GM21717 (cell line): Measurements from ENCODE around the gene MRI1.
A peak's percentile ranks its signal among the peaks of the same experiment; 100 is the strongest.
"Not testable (repeated sequence)": the region's sequence is repeated elsewhere in the genome, so short reads cannot be mapped to it uniquely, and the experiment has no call there.

ENCODE experiments used
- ATAC-seq: cut with Tn5 transposase; IDR thresholded peaks from one replicate; pipeline ENCODE4 v1.9.1; 2021; ENCODE audit warnings: mild to moderate bottlenecking, moderate library complexity; ENCODE audit not compliant: unreplicated experiment

Gene MRI1

DNA sequence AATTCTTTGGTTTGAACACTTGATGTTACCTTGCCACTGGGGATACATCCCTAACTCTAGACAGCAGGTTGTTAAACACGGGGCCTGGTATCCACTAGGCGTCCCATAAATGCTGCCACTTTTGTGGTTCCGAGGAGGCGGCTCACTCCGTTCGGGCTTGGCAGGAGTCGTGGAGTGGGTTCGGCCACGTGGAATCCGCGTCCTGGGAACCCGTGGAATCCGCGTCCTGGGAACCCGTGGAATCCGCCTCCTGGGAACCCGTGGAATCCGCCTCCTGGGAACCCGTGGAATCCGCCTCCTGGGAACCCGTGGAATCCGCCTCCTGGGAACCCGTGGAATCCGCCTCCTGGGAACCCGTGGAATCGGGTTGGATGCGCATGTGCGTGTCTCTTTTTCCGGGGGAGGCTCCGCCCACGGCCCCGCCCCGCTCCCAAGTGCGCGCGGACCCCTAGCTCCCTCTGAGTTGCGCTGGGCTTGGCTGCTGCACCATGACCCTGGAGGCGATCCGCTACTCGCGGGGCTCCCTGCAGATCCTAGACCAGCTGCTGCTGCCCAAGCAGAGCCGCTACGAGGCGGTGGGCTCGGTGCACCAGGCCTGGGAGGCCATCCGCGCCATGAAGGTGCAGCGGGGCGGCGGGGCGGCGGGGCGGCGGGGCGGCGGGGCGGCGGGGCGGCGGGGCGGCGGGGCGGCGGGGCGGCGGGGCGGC, at the start of gene MRI1:
TSS of gene MRI1 (plus strand) at position 422 of the 707 bp plus-strand sequence. CDS start at position 489, 67 bp downstream.
- ATAC-seq, result no peak

DNA sequence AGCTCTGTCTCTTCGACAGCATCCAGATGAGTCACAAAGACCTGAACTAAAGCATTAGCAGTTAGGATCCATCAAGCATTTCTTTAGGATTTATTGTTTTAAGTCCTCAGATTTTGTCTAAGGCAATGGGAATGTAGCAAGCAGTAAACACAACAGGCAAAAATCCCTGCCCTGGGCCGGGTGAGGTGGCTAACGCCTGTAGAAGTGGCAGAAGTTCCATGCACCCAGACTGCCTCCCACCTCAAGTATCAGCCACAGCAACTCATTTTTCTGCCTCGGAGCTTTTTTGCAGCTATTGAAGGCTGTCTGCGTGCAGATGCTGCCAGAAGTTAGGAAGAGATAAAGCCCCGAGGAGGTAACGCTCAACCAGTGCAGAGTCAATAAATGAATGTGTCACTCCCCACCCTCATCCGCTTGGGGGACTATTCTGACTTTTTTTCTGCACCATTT, 47.1 kb upstream of the MRI1 start:
- no peak for ATAC-seq

DNA sequence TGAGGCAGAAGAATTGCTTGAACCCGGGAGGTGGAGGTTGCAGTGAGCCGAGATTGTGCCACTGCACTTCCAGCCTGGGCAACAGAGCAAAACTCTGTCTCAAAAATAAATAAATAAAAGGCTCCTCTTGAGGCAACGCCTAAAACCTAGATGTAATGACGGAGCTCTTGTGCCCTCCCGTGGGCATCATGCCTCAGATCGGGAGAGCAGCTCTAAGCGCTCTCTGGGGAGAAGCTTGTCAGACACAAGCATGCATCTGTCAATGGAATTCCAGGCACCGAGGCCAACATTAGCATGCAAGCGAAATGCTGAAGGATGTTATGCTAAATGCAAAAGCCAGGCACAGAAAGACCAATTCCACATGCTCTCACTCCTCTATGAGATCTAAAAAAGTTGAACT, 45.6 kb upstream of the MRI1 start:
- ATAC-seq, result no peak

DNA sequence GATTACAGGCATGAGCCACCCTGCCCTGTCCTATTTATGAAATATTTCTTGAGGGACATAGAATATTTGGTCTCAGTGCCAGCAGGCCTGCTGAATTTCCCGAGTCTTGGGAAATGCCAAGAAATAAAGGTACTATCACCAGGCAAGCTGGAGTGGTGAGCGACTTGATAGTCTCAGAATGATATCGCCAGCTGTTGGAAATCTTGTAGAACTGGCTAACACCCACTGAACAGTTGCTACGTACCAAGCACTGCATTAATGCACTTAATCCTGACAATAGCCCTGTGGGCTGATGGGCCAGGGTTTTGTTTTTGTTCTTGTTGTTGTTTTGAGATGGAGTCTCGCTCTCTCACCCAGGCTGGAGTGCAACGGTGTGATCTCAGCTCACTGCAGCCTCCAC, 42.2 kb upstream of the MRI1 start:
- no peak for ATAC-seq

DNA sequence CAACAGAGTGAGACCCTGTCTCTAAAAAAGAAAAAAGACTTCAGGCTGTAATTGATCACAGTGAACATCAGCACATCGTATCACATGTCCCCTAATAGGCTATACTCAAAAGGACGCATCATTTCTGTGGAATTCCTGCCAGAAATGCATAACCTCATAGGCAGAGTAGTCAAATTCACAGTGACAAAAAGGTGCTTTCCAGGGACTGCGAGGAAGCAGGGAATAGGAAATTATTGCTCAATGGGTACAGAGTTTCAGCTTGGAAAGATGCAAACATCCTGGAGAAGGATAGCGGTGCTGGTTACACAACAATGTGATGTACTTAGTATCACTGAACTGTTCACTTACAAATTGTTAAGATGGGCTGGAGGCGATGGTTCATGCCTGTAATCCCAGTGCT, 41.1 kb upstream of the MRI1 start:
- ATAC-seq, result no peak

DNA sequence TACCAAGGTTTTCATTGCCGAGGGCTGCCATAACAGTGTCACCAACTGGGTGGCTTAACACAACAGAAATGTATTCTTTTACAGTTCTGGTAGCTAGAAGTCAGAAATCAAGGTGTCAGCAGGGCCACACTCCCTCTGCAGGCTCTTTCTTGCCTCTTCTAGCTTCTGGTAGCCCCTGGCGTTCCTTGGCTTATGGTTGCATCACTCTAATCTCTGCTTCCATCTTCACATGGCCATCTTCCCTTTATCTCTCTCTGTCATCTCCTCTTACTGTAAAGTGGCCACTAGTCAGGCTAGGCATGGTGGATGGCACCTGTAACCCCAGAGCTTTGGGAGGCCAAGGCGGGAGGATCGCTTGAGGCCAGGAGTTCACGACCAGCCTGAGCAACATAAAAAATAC, 38.0 kb upstream of the MRI1 start:
- ATAC-seq, result no peak

DNA sequence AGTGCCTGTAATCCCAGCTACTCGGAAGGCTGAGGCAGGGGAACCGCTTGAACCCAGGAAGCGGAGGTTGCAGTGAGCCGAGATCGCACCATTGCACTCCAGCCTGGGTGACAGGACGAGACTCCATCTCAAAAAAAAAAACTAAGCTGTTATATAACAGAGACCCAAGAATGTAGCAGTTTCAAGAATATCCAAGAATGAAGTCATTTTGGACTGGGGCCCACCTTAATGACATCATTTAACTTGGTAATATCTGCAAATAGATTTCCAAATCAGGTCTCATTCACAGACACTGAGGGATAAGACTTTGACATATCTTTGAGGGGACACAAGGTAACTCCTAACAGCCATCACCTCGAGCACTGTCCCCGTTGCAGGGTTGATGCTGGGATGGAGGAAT, 36.5 kb upstream of the MRI1 start:
- no peak for ATAC-seq

DNA sequence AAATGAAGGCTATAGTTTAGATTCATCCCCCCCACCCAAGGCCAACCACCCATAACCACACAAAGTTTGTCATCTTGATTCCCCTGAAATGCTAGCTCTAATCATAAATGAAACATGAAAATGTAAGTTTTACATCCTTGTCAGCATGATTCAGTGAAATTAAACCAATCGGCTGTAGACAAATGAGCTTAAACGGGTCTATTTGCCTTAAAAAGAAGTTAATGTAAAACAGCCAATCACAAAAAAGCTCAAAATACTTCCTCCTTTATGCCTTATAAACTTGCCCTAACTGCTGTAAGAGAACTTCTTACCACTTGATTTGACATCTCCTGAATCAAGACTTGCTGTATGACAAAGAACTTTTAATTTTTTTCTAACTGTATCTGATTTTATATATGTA, 34.5 kb upstream of the MRI1 start:
- ATAC-seq, result no peak

DNA sequence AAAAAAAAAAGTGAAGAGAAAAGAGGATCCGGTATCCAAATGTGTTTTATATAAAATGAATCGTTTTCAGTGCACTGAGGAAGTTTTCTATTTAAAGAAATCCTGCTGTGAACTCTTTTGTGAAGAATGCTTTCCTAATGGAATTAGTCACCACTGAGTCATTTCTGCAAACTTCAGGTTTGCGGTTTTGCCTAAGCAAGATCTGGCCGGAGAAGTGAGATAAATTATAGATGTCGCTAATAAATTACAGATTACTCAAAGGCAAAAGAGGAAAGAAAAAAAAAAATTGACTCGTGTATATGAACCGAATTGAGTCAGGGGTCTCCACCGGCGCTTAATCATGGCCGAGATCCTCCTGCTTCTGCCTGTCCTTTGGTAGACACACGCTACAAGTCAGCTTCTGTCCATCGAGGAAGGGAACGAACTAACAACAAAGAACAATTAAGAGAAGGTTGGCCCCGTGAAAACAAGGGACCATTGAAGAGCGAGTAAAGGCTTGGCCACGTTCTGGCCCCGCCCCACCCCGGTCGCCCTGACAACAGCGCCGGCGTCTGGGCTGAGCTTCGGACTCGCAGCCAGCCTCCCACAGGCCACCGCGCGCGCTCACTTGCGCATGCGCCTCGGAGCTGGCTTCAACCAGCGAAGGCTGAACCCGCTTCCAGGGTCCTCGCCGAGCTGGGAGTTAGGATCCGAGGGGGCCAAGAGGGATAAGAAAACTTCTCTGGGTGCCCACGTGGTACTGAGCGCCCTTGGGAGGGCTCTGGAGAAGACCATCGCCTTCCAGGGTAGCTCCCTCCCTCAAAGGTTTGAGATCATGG, 33.0 kb upstream of the MRI1 start:
- peak; percentile 87 for ATAC-seq

DNA sequence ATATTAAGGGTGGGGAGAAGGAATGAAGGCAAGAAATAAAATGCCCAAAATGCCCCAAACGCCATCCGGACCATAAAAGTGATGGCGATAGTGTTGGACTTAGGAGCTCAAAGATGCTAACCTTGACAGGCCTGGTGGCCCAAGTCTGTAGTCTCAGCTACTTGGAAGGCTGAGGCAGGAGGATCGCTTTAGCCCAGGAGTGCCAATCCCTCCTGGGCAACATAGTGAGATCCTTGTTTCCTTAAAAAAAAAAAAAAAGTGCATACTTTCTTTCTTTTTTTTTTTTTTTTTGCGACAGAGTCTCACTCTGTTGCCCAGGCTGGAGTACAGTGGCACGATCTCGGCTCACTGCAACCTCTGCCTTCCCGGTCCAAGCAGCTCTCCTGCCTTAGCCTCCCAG, 32.0 kb upstream of the MRI1 start:
- ATAC-seq, result no peak

DNA sequence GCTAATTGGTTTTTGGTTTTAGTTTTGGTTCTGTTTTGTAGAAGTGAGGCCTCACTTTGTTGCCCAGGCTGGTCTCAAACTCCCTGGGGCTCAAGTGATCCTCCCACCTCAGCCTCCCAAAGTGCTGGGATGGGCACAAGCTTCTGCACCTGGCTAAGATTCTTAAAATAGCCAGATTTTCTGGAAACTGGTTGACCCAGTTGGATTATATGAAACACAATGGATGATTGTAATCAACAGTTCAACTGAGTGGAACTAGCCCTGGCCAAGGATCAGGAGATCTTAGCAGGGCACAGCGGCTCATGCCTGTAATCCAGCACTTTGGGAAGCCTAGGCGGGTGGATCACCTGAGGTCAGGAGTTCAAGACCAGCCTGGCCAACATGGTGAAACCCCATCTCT, 29.6 kb upstream of the MRI1 start:
- ATAC-seq, result no peak

DNA sequence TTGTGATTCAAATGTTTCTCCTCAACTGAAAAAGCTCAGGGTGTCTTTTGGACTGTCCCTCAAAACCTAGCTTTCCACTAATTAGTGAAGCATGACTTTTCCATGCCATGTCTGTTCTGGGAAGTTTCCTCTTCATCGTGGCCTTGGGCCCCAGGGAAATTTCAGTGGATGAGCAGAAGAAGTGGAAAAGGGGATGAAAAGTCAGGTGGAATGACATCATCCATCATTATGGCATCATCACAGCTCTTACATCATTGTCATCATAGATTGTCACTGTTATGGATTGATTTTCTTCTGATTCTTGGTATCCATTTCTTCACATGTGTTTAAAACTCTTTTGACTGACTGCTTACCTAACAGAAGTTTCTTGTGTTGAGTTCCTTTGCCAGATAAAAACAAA, 26.2 kb upstream of the MRI1 start:
- no peak for ATAC-seq

DNA sequence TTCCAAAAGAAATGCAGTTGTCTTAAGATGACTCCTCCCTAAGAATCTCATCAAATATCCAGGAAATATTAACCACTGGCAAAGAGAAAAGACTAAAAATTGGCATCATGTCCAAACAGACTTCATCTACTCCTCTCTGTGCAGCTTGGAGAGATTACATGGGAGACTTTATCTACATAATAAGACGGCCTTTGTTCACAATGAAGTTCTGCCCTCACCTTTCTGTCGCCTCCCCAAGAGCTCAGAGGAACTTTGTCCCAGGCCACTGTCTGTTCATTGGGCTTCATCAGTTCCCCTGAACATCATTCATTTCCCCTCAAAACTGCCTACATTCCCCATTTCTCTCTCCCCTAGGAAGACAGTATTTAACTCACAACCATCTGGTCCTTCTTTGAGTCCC, 22.4 kb upstream of the MRI1 start:
- ATAC-seq, result no peak

DNA sequence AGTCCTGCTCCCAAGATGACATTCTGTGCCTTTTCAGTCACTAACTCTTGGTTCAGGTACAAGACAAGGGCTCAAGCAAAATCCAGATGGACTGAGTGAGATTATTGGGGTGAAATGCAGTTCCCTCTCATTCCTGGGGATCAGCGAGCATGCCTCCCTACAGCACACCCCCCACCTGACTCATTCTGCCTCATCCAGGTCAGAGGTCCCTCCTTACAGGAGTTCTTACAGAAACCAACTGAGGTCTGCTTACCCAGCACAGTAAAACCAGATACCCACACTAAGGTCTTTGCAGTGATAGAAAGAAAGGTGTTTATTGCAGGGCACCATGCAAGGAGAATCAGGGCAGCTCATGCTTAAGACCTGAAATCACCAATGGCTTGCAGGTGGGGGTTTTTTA, 21.6 kb upstream of the MRI1 start:
- no peak for ATAC-seq

DNA sequence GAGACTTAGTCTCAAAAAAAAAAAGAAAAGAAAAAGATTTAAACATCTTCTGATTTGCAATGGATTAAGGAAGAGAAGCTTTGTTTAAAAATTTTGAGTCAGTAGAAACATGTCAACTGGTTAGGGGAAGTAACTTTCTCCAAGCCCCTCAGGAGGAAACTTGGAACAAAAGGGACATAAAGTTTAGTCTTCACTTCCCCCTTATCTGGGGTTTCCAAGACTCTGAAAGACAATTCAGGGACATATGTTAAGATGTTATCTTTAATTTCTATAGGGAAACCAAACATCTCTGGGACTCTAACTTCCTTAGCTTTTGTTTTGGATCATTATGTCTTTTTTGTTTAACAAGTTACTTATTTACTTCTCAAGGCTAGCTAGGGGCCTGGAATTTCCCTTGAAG, 20.1 kb upstream of the MRI1 start:
- ATAC-seq, result no peak

DNA sequence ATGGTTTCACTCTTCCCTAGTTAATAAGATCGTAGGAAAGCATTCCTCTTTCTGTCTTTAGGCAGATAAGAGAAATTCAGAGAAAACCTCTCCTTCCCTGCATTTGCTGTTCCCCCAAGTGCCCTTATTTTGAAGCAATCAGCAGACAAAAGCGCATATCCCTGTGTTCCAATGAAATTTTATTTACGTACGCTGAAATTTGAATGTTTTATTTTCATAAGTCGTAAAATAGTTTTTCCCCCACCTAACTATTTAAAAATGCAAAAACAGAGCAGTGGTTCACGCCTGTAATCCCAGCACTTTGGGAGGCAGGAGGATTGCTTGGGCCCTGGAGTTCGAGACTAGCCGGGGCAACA, 17.2 kb upstream of the MRI1 start:
- no peak for ATAC-seq

DNA sequence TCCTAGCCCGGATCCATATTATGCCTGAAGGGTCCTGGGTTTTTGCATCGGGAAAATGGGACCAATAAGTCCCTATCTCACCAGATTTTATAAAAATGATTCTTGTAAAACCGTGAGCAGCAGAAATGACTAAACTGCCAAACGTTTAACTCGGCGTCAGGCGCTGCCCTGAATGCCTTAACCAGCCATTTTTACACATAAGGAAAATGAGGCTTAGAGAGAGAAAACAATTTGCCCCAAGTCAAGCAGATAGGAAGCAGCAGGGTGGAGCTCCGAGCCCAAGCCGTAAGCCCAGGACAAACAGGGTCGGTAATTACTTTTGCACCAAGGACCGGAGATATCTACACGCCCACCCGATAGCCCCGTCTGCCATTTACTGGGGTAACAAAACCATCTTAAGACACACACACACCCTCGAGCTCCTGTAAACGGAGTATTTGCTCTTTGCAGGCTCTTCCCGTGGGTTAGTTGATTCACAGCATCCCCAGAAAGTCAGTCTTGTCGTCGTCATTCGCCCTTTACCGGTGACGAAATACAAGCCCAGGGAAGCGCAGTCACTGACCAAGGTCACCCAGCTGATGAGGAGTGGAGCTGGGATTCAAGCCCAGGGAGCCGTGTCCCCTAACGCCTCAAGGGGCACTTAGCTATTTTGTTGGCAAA, 16.0 kb upstream of the MRI1 start:
- no peak for ATAC-seq

DNA sequence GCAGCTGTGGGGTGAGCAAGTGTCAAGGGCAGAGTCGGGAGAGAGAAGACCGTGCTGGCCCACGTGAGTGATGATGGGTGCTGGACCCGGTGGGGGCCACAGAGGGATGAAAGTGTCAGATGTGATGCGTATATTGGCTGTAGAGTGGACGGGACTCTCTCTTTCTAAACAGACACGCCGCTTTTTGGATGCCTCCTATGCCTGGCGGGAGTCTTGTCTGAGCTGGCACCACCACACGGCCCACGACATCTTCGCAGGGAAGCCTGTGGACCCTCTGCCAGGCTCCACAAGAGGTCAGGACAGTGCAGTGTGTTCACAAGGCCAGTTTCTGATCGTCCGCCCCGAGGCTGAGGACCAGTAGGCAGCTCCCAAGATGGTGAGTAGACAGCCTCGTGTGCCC, 12.9 kb upstream of the MRI1 start:
- no peak for ATAC-seq

DNA sequence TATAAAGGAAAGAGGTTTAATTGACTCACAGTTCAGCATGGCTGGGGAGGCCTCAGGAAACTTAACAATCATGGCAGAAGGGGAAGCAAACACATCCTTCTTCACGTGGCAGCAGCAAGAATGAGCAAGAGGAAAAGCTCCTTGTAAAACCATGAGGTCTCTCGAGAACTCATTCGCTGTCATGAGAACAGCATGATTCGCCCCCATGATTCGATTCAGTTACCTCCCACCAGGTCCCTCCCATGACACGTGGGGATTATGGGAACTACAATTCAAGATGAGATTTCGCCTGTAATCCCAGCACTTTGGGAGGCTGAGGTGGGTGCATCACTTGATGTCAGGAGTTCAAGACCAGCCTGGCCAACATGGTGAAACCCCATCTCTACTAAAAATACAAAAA, 10.7 kb upstream of the MRI1 start:
- ATAC-seq, result not testable (repeated sequence)

DNA sequence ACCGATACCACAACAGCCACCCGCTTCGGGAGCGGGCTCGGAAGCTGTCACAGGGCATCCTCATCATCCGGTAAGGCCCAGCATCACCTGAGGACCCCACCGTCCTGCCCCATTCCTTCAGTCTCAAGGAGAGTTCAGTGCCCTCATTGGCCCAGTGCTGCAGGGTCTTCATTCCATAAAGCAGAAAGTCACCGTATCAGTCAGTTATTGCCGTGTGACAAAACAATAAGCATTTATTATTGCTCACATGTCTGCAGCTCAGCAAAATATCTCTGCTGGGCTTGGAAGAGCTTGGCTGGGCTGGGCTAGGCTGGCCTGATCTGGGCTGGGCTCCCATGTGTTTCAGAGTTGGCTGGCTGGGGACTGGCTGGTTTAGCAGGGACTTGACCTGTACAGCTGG, 8.1 kb upstream of the MRI1 start:
- no peak for ATAC-seq

DNA sequence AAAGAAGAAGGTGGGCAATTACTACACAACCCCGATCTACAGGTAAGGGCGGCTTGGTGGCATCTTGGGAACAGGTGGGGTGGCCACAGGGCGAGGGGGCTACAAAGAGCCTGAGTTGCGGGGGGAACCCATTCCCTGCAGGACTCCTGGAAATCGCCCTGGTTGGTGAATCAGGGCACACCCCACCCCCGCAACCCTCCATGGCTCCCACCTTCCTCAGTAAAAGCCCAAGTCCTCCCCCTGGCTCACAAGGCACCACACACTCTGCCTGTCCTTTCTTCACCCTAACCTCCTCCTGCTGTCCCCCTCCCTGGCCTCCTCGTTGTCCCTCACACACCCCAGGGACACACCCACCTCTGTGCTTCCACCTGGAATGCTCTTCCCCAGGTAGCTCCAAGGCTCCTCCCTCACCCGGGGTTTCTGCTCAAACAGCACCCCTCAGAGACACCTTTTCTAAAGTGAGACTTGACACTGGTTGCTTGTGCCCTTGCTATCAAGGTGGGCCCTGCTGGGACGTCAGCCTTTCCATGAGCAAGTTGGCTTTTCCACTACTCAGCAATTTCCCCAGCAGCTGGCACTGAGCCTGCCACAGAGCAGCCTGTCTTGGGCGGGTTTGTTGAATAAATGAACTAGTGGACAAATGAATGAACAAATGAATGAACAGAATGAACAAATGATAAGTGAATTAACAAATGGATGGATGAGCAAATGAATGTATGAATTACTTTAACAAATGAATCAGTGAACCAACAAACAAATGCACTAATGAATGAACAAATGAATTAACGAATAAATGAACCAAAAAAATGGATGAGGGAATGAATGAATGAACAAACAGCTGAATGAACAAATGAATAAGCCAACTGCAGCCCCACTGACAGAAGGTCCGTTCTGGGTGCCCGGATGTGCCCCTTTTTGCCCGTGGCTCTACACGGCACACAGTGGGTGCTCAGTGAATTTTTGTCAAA, 6.2 kb upstream of the MRI1 start:
- ATAC-seq, result no peak
